ENCODE data around the gene UTS2B. TPM values are rescaled to one million over a fixed set of nuclear protein-coding genes. Genes with fewer than 3 reads are reported as not detected.

The UTS2B gene
- polyA plus RNA-seq, 1 of the 3 experiments (the other 2 are of a cell fraction) = 0.03 TPM

GRCh38 chr3:191321019-191321767 is 9.1 kb downstream of the UTS2B start:
- Histone ChIP-seq H3K4me1 (ENCODE audit: control insufficient read depth in 1 of 2, insufficient read depth in 2 of 2, low read depth in 1 of 2, low read length in 1 of 2) (no peaks in the 10 kb centered on the region), H3K9me2 (no peaks in the 10 kb centered on the region), H3K27ac (ENCODE audit: low read depth in 2 of 2, low read length in 1 of 2) (no peak overlapping the region), H3F3A (replicated peaks; ENCODE audit: insufficient read depth) (no peaks in the 10 kb centered on the region), H4K20me1 (ENCODE audit: insufficient read depth) (no peaks in the 10 kb centered on the region), H3K4me2 (no peak overlapping the region), H3K9ac (no peak overlapping the region), H3K36me3 (replicated peaks in 1 of 2; ENCODE audit: control insufficient read depth in 1 of 2, insufficient read depth in 2 of 2, low read length in 1 of 2) (no peaks in the 10 kb centered on the region), H2AFZ (ENCODE audit: low read depth) (no peak overlapping the region), H3K79me2 (ENCODE audit: insufficient read depth) (no peaks in the 10 kb centered on the region), H3K9me3 (no peaks in the 10 kb centered on the region), H3K27me3 (ENCODE audit: insufficient read depth) (no peaks in the 10 kb centered on the region), H3K4me3 (ENCODE audit: low read depth in 2 of 2, low read length in 1 of 2) (no peak overlapping the region)
- ChIA-PET POLR2A (no interaction called here), CTCF (no interaction called here)
- TF ChIP-seq GABPA (IDR thresholded peaks at IDR 0.05; ENCODE audit: low read depth) (no peak), MXI1 (IDR thresholded peaks at IDR 0.05; ENCODE audit: low read depth, low read length) (no peak), FOXJ3 (CRISPR knock-in tag; IDR thresholded peaks at IDR 0.05) (no peak), NRF1 (IDR thresholded peaks at IDR 0.05; ENCODE audit: low read depth, low read length) (no peak), SMC3 (IDR thresholded peaks at IDR 0.05; ENCODE audit: low read depth, low read length) (no peak), ELF1 (IDR thresholded peaks at IDR 0.05) (no peak), JUND (IDR thresholded peaks at IDR 0.05) (no peak), SIN3A (IDR thresholded peaks at IDR 0.05; ENCODE audit: borderline replicate concordance, low read depth, low read length) (no peak), NFIC (IDR thresholded peaks at IDR 0.05; ENCODE audit: borderline replicate concordance) (no peak), GATA2 (CRISPR knock-in tag; IDR thresholded peaks at IDR 0.05) (no peak), TCF12 (IDR thresholded peaks at IDR 0.05) (no peak)
- TF ChIP-seq, protein P1, sequence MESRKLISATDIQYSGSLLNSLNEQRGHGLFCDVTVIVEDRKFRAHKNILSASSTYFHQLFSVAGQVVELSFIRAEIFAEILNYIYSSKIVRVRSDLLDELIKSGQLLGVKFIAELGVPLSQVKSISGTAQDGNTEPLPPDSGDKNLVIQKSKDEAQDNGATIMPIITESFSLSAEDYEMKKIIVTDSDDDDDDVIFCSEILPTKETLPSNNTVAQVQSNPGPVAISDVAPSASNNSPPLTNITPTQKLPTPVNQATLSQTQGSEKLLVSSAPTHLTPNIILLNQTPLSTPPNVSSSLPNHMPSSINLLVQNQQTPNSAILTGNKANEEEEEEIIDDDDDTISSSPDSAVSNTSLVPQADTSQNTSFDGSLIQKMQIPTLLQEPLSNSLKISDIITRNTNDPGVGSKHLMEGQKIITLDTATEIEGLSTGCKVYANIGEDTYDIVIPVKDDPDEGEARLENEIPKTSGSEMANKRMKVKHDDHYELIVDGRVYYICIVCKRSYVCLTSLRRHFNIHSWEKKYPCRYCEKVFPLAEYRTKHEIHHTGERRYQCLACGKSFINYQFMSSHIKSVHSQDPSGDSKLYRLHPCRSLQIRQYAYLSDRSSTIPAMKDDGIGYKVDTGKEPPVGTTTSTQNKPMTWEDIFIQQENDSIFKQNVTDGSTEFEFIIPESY (IDR thresholded peaks at IDR 0.05; ENCODE audit: borderline replicate concordance, low read depth) = no peak
- WGBS (ENCODE audit: low lambda C conversion rate) = 89% methylated on average over 4 of the region's 4 CpGs
- DNase-seq = no peak

GRCh38 chr3:191320316-191320715 is 10.0 kb downstream of the UTS2B start:
- no peaks in the 10 kb centered on the region for H3F3A ChIP-seq (replicated peaks; ENCODE audit: insufficient read depth)
- no peaks in the 10 kb centered on the region for H3K9me3 ChIP-seq
- H3K4me2 ChIP-seq = no peak overlapping the region
- H2AFZ ChIP-seq (ENCODE audit: low read depth) = no peak overlapping the region
- H3K27ac ChIP-seq (ENCODE audit: low read depth in 2 of 2, low read length in 1 of 2) = no peak overlapping the region
- ChIA-PET POLR2A (no interaction called here), CTCF (no interaction called here)
- WGBS (ENCODE audit: low lambda C conversion rate) = 76% methylated on average over 5 of the region's 5 CpGs
- no peaks in the 10 kb centered on the region for H3K79me2 ChIP-seq (ENCODE audit: insufficient read depth)
- TF ChIP-seq FOXJ3 (CRISPR knock-in tag; IDR thresholded peaks at IDR 0.05) (no peak), RFX5 (IDR thresholded peaks at IDR 0.05; ENCODE audit: low read length) (no peak), MAX (IDR thresholded peaks at IDR 0.05; ENCODE audit: low read depth) (no peak), MEF2A (IDR thresholded peaks at IDR 0.05; ENCODE audit: borderline replicate concordance, low read depth) (no peak), IRF3 (IDR thresholded peaks at IDR 0.05; ENCODE audit: low read depth, low read length) (no peak), MXI1 (IDR thresholded peaks at IDR 0.05; ENCODE audit: low read depth, low read length) (no peak), FOXM1 (IDR thresholded peaks at IDR 0.05; ENCODE audit: low read depth) (no peak)
- TF ChIP-seq, protein P2, sequence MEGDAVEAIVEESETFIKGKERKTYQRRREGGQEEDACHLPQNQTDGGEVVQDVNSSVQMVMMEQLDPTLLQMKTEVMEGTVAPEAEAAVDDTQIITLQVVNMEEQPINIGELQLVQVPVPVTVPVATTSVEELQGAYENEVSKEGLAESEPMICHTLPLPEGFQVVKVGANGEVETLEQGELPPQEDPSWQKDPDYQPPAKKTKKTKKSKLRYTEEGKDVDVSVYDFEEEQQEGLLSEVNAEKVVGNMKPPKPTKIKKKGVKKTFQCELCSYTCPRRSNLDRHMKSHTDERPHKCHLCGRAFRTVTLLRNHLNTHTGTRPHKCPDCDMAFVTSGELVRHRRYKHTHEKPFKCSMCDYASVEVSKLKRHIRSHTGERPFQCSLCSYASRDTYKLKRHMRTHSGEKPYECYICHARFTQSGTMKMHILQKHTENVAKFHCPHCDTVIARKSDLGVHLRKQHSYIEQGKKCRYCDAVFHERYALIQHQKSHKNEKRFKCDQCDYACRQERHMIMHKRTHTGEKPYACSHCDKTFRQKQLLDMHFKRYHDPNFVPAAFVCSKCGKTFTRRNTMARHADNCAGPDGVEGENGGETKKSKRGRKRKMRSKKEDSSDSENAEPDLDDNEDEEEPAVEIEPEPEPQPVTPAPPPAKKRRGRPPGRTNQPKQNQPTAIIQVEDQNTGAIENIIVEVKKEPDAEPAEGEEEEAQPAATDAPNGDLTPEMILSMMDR (IDR thresholded peaks at IDR 0.05) = no peak
- no peaks in the 10 kb centered on the region for H3K4me1 ChIP-seq (ENCODE audit: control insufficient read depth in 1 of 2, insufficient read depth in 2 of 2, low read depth in 1 of 2, low read length in 1 of 2)
- no peak for DNase-seq
- H3K9me2 ChIP-seq = no peaks in the 10 kb centered on the region
- no peaks in the 10 kb centered on the region for H4K20me1 ChIP-seq (ENCODE audit: insufficient read depth)
- no peak overlapping the region for H3K4me3 ChIP-seq (ENCODE audit: low read depth in 2 of 2, low read length in 1 of 2)
- no peaks in the 10 kb centered on the region for H3K27me3 ChIP-seq (ENCODE audit: insufficient read depth)
- H3K36me3 ChIP-seq (replicated peaks in 1 of 2; ENCODE audit: control insufficient read depth in 1 of 2, insufficient read depth in 2 of 2, low read length in 1 of 2) = no peaks in the 10 kb centered on the region
- no peak overlapping the region for H3K9ac ChIP-seq
